GM12864 (cell line): Measurements from ENCODE around the gene TADA3.

Experiments used
- DNase-seq: peaks from one replicate; pipeline ENCODE4 v3.0.0-alpha.2; 2011; ENCODE audit warnings: low read depth
- H3K4me3 ChIP-seq: 2 replicates; pipeline ENCODE4 v1.5.1; 2011; ENCODE audit warnings: mild to moderate bottlenecking, low read depth, low read length, control low read depth
- CTCF ChIP-seq: IDR thresholded peaks from 2 replicates; pipeline ENCODE4 v1.5.1; 2011; ENCODE audit warnings: low read depth, mild to moderate bottlenecking, moderate library complexity, low read length, control low read depth, inconsistent platforms; ENCODE audit errors: missing control alignments

TADA3 gene

GRCh38 chr3:9744162-9744561, 48.1 kb downstream of the TADA3 start:
- TF ChIP-seq CTCF, result no peak
- H3K4me3 ChIP-seq, result no peak overlapping the region
- no peak for DNase-seq

- no peak for DNase-seq
- no peak overlapping the region for H3K4me3 ChIP-seq
- no peak for TF ChIP-seq CTCF
Measured at GRCh38 chr3:9743548-9743947, 48.7 kb downstream of the TADA3 start.

GRCh38 chr3:9742560-9742959, 49.7 kb downstream of the TADA3 start:
- H3K4me3 ChIP-seq, result no peak overlapping the region
- no peak for DNase-seq
- TF ChIP-seq CTCF, result no peak

- no peak overlapping the region for H3K4me3 ChIP-seq
- TF ChIP-seq CTCF, result no peak
- DNase-seq, result no peak
Measured at GRCh38 chr3:9739181-9739580, 53.1 kb downstream of the TADA3 start.

GRCh38 chr3:9736831-9737230, 55.4 kb downstream of the TADA3 start:
- DNase-seq, result no peak
- no peak overlapping the region for H3K4me3 ChIP-seq
- TF ChIP-seq CTCF, result no peak

- TF ChIP-seq CTCF, result no peak
- no peak for DNase-seq
- peak overlapping the region; percentile 96 for H3K4me3 ChIP-seq
Measured at GRCh38 chr3:9732740-9733115, 59.5 kb downstream of the TADA3 start.

- H3K4me3 ChIP-seq, result peak overlapping the region; percentile 96
- no peak for TF ChIP-seq CTCF
- no peak for DNase-seq
Measured at GRCh38 chr3:9732080-9732739, 60.1 kb downstream of the TADA3 start.
